ENCODE measurements around the gene PPP1R37. TPM values are rescaled to one million over a fixed set of nuclear protein-coding genes. Genes with fewer than 3 reads are reported as not detected.

PPP1R37 gene

GRCh38 chr19:45195764-45196163 lies 102.8 kb downstream of the PPP1R37 start:
- Histone ChIP-seq H4K5ac (ENCODE audit: low read length) (no peak overlapping the region), H2AK5ac (ENCODE audit: low read length) (no peak overlapping the region), H3K79me1 (ENCODE audit: low read length) (no peaks in the 10 kb centered on the region), H3K27me3 (ENCODE audit: insufficient read depth, low read length, poor library complexity) (no peaks in the 10 kb centered on the region), H2BK15ac (replicated peaks; ENCODE audit: low read depth) (no peak overlapping the region), H2BK5ac (ENCODE audit: low read length) (no peak overlapping the region), H3K56ac (ENCODE audit: low read length) (no peak overlapping the region), H2BK120ac (ENCODE audit: low read depth, low read length) (no peak overlapping the region), H3K18ac (ENCODE audit: low read length) (no peak overlapping the region), H3K4me1 (ENCODE audit: control insufficient read depth, low read depth, low read length) (no peaks in the 10 kb centered on the region), H3K79me2 (ENCODE audit: control insufficient read depth, insufficient read depth, low read length) (no peaks in the 10 kb centered on the region), H3K4me2 (ENCODE audit: low read length) (no peak overlapping the region), H3K36me3 (ENCODE audit: control insufficient read depth, insufficient read depth, low read length) (no peaks in the 10 kb centered on the region), H4K8ac (ENCODE audit: low read depth, low read length) (no peak overlapping the region), H3K4me3 (ENCODE audit: low read length) (no peak overlapping the region), H3K9ac (ENCODE audit: low read length) (no peak overlapping the region), H3K4ac (ENCODE audit: low read depth, low read length) (no peak overlapping the region), H3K27ac (ENCODE audit: low read depth, low read length) (no peak overlapping the region), H3K23ac (ENCODE audit: low read length) (no peak overlapping the region)
- WGBS (ENCODE audit: extremely low coverage, insufficient coverage, low lambda C conversion rate) = no CpG with 5 or more reads among the region's 6 CpGs
- no peak for DNase-seq

Small RNAs within 50 kb of the gene (small RNA-seq; reads per million reads assigned to genes)
- gene RNU6-611P (ENCODE audit: insufficient read depth) = not detected
